IPS-20b (cell line): ENCODE measurements around the gene KLK2.

Source experiments
- H3K27ac ChIP-seq: one replicate; pipeline ENCODE4 v1.5.1; 2013; ENCODE audit warnings: low read length
- H3K27me3 ChIP-seq: 2 replicates; pipeline ENCODE4 v1.6.1; 2013; ENCODE audit warnings: mild to moderate bottlenecking, low read length, inconsistent platforms; ENCODE audit not compliant: insufficient read depth
- H3K36me3 ChIP-seq: 2 replicates; pipeline ENCODE4 v1.6.1; 2013; ENCODE audit warnings: low read depth, mild to moderate bottlenecking, inconsistent platforms, low read length, moderate library complexity; ENCODE audit not compliant: insufficient read depth
- H3K4me1 ChIP-seq: 2 replicates; pipeline ENCODE4 v1.6.1; 2013; ENCODE audit warnings: mild to moderate bottlenecking, control low read depth, inconsistent platforms, low read length, moderate library complexity; ENCODE audit not compliant: insufficient read depth
- H3K4me3 ChIP-seq: 2 replicates; pipeline ENCODE4 v1.5.1; 2013; ENCODE audit warnings: mild to moderate bottlenecking, low read length, inconsistent platforms
- H3K9ac ChIP-seq: 2 replicates; pipeline ENCODE4 v1.6.1; 2013; ENCODE audit warnings: low read depth, mild to moderate bottlenecking, inconsistent platforms, low read length, moderate library complexity
- H3K9me3 ChIP-seq: 2 replicates; pipeline ENCODE4 v1.6.1; 2013; ENCODE audit warnings: mild to moderate bottlenecking, low read depth, low read length, inconsistent platforms; ENCODE audit not compliant: insufficient read depth

KLK2 gene

GRCh38 chr19:50851620-50852019 lies 21.6 kb upstream of the KLK2 start:
- Histone ChIP-seq H3K9me3 (peaks cover 36% of the 10 kb centered on the region), H3K27ac (no peak overlapping the region), H3K4me1 (no peaks in the 10 kb centered on the region), H3K36me3 (no peaks in the 10 kb centered on the region), H3K27me3 (no peaks in the 10 kb centered on the region; the same call in 1 of the 2 replicates), H3K4me3 (no peak overlapping the region), H3K9ac (no peak overlapping the region)

DNA sequence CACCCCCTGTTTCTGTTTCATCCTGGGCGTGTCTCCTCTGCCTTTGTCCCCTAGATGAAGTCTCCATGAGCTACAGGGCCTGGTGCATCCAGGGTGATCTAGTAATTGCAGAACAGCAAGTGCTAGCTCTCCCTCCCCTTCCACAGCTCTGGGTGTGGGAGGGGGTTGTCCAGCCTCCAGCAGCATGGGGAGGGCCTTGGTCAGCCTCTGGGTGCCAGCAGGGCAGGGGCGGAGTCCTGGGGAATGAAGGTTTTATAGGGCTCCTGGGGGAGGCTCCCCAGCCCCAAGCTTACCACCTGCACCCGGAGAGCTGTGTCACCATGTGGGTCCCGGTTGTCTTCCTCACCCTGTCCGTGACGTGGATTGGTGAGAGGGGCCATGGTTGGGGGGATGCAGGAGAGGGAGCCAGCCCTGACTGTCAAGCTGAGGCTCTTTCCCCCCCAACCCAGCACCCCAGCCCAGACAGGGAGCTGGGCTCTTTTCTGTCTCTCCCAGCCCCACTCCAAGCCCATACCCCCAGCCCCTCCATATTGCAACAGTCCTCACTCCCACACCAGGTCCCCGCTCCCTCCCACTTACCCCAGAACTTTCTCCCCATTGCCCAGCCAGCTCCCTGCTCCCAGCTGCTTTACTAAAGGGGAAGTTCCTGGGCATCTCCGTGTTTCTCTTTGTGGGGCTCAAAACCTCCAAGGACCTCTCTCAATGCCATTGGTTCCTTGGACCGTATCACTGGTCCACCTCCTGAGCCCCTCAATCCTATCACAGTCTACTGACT lies 18.4 kb upstream of the KLK2 start, which contains the start of gene KLK3:
KLK3 (plus strand) TSS at position 280 of the 775 bp plus-strand sequence; CDS start at position 321, 41 bp downstream.
- Histone ChIP-seq H3K4me1 (no peaks in the 10 kb centered on the region), H3K9ac (no peak within 1 kb of the TSS), H3K36me3 (no peaks in the 10 kb centered on the region), H3K9me3 (peaks cover 32% of the 10 kb centered on the region), H3K4me3 (no peak within 1 kb of the TSS), H3K27ac (no peak within 1 kb of the TSS), H3K27me3 (no peaks in the 10 kb centered on the region; the same call in 1 of the 2 replicates)

GRCh38 chr19:50857366-50857765 lies 15.9 kb upstream of the KLK2 start:
- no peaks in the 10 kb centered on the region for H3K36me3 ChIP-seq
- no peak overlapping the region for H3K27ac ChIP-seq
- H3K9ac ChIP-seq: no peak overlapping the region
- H3K9me3 ChIP-seq: peaks cover 40% of the 10 kb centered on the region
- H3K27me3 ChIP-seq: no peaks in the 10 kb centered on the region; the same call in 1 of the 2 replicates
- no peak overlapping the region for H3K4me3 ChIP-seq
- no peaks in the 10 kb centered on the region for H3K4me1 ChIP-seq

- Histone ChIP-seq H3K4me3 (no peak overlapping the region), H3K27ac (no peak overlapping the region), H3K27me3 (no peaks in the 10 kb centered on the region; the same call in 1 of the 2 replicates), H3K4me1 (no peaks in the 10 kb centered on the region), H3K9ac (no peak overlapping the region), H3K9me3 (peaks cover 36% of the 10 kb centered on the region), H3K36me3 (no peaks in the 10 kb centered on the region)
These were observed 14.4 kb upstream of the KLK2 start for GRCh38 chr19:50858886-50859285.

DNA sequence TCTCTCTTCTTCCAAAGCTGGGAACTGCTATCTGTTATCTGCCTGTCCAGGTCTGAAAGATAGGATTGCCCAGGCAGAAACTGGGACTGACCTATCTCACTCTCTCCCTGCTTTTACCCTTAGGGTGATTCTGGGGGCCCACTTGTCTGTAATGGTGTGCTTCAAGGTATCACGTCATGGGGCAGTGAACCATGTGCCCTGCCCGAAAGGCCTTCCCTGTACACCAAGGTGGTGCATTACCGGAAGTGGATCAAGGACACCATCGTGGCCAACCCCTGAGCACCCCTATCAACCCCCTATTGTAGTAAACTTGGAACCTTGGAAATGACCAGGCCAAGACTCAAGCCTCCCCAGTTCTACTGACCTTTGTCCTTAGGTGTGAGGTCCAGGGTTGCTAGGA lies 13.4 kb upstream of the KLK2 start:
- no peaks in the 10 kb centered on the region for H3K36me3 ChIP-seq
- H3K27me3 ChIP-seq: no peaks in the 10 kb centered on the region; the same call in 1 of the 2 replicates
- no peak overlapping the region for H3K4me3 ChIP-seq
- H3K9me3 ChIP-seq: peaks cover 36% of the 10 kb centered on the region
- no peaks in the 10 kb centered on the region for H3K4me1 ChIP-seq
- no peak overlapping the region for H3K27ac ChIP-seq
- no peak overlapping the region for H3K9ac ChIP-seq

DNA sequence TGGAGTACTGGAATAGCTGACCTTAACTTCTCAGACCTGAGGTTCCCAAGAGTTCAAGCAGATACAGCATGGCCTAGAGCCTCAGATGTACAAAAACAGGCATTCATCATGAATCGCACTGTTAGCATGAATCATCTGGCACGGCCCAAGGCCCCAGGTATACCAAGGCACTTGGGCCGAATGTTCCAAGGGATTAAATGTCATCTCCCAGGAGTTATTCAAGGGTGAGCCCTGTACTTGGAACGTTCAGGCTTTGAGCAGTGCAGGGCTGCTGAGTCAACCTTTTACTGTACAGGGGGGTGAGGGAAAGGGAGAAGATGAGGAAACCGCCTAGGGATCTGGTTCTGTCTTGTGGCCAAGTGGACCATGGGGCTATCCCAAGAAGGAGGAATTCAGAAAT lies 12.2 kb upstream of the KLK2 start:
- Histone ChIP-seq H3K4me1 (no peaks in the 10 kb centered on the region), H3K27me3 (no peaks in the 10 kb centered on the region; the same call in 1 of the 2 replicates), H3K36me3 (no peaks in the 10 kb centered on the region), H3K4me3 (no peak overlapping the region), H3K27ac (no peak overlapping the region), H3K9me3 (peaks cover 36% of the 10 kb centered on the region), H3K9ac (no peak overlapping the region)

- no peaks in the 10 kb centered on the region for H3K36me3 ChIP-seq
- peaks cover 38% of the 10 kb centered on the region for H3K9me3 ChIP-seq
- no peaks in the 10 kb centered on the region; the same call in 1 of the 2 replicates for H3K27me3 ChIP-seq
- no peak overlapping the region for H3K27ac ChIP-seq
- no peaks in the 10 kb centered on the region for H3K4me1 ChIP-seq
- no peak overlapping the region for H3K4me3 ChIP-seq
- no peak overlapping the region for H3K9ac ChIP-seq
These were observed 11.5 kb upstream of the KLK2 start for GRCh38 chr19:50861496-50862286.

DNA sequence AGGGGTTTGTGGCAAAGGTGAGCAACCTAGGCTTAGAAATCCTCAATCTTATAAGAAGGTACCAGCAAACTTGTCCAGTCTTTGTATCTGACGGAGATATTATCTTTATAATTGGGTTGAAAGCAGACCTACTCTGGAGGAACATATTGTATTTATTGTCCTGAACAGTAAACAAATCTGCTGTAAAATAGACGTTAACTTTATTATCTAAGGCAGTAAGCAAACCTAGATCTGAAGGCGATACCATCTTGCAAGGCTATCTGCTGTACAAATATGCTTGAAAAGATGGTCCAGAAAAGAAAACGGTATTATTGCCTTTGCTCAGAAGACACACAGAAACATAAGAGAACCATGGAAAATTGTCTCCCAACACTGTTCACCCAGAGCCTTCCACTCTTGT lies 3.8 kb upstream of the KLK2 start:
- Histone ChIP-seq H3K27me3 (no peaks in the 10 kb centered on the region), H3K4me1 (no peaks in the 10 kb centered on the region), H3K4me3 (no peak overlapping the region), H3K27ac (no peak overlapping the region), H3K9ac (no peak overlapping the region), H3K36me3 (no peaks in the 10 kb centered on the region), H3K9me3 (peaks cover 40% of the 10 kb centered on the region)

DNA sequence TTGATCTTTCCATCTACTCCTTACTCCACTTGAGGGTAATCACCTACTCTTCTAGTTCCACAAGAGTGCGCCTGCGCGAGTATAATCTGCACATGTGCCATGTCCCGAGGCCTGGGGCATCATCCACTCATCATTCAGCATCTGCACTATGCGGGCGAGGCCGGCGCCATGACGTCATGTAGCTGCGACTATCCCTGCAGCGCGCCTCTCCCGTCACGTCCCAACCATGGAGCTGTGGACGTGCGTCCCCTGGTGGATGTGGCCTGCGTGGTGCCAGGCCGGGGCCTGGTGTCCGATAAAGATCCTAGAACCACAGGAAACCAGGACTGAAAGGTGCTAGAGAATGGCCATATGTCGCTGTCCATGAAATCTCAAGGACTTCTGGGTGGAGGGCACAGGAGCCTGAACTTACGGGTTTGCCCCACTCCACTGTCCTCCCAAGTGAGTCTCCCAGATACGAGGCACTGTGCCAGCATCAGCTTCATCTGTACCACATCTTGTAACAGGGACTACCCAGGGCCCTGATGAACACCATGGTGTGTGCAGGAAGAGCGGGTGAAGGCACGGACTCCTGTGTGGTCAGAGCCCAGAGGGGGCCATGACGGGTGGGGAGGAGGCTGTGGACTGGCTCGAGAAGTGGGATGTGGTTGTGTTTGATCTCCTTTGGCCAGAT lies 2.7 kb upstream of the KLK2 start:
- no peak overlapping the region for H3K4me3 ChIP-seq
- no peak overlapping the region for H3K9ac ChIP-seq
- H3K27ac ChIP-seq: no peak overlapping the region
- no peaks in the 10 kb centered on the region for H3K36me3 ChIP-seq
- peaks cover 47% of the 10 kb centered on the region for H3K9me3 ChIP-seq
- H3K4me1 ChIP-seq: no peaks in the 10 kb centered on the region
- H3K27me3 ChIP-seq: no peaks in the 10 kb centered on the region

DNA sequence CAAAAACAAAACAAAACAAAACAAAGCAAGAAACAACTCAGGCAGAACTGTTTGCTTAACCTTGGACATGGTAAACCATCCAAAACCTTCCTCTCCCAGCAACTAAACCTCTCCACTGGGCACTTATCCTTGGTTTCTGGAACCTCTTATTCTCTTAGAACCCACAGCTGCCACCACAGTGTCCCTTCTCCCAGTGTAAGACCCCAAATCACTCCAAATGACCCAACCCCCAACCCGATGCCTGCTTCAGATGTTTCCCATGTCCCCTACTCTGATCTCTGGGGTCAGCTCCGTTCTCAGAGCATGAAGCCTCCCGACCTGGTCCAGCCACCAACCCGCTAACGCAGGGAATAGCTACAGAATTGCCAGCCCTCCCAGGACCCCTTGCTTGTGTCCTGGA lies 972 bp downstream of the KLK2 start:
- Histone ChIP-seq H3K9ac (no peak overlapping the region), H3K27ac (no peak overlapping the region), H3K36me3 (no peaks in the 10 kb centered on the region), H3K9me3 (peaks cover 40% of the 10 kb centered on the region), H3K4me3 (no peak overlapping the region), H3K27me3 (no peaks in the 10 kb centered on the region), H3K4me1 (no peaks in the 10 kb centered on the region)

- Histone ChIP-seq H3K27ac (no peak overlapping the region), H3K9me3 (peaks cover 42% of the 10 kb centered on the region), H3K9ac (no peak overlapping the region), H3K4me1 (no peaks in the 10 kb centered on the region), H3K36me3 (no peaks in the 10 kb centered on the region), H3K27me3 (no peaks in the 10 kb centered on the region), H3K4me3 (no peak overlapping the region)
These were observed 2.7 kb downstream of the KLK2 start for GRCh38 chr19:50875795-50876422.
